HCT116 (cell line): Measurements from ENCODE around the gene NF1. TPM values are rescaled to one million over a fixed set of nuclear protein-coding genes. Genes with fewer than 3 reads are reported as not detected.

Experiments
- ATAC-seq: fragments of 200-7000 bp; cut with Tn5 transposase; 2 replicates; pipeline ENCODE4 v1.9.1; 2020; ENCODE audit warnings: mild to moderate bottlenecking, moderate library complexity
- BruUV-seq: library from RNA; stranded (reverse); fragments of 400-500 nt; replicated peaks from 2 replicates; lab custom pipeline; 2021; lab: Mats Ljungman, UMichigan
- CTCF ChIA-PET: fragments of 300-600 bp; sonication (Branson Sonifier 250); formaldehyde crosslinking; loops from one replicate; lab custom pipeline; 2021; ENCODE audit warnings: antibody characterized with exemption; lab: Charles Lee
- POLR2A ChIA-PET: fragments of 300-600, 350-600 bp; sonication (Branson Sonifier 250); formaldehyde crosslinking; loops from one replicate; lab custom pipeline; 2021; ENCODE audit warnings: antibody characterized with exemption; lab: Charles Lee
- RAD21 ChIA-PET, 2 experiments: fragments of 300-600 bp; sonication (Branson Sonifier 250); formaldehyde crosslinking; loops; one replicate each; lab custom pipeline; 2023; ENCODE audit warnings: low total read pairs in 2 of 2; ENCODE audit not compliant: uncharacterized antibody in 2 of 2, unreplicated experiment in 2 of 2, low non-redundant PET in 1 of 2; lab: Charles Lee
- DNase-seq: peaks from one replicate; pipeline ENCODE4 v3.0.0-alpha.2; 2010; ENCODE audit warnings: low read depth, low spot score
- H2AFZ ChIP-seq: fragments of 200-600 bp; shearing (Covaris generic), sonication (generic); 2 replicates; pipeline ENCODE4 v1.6.1; 2017; ENCODE audit warnings: low read depth, mixed run types, mixed read lengths, antibody characterized with exemption, low read length; ENCODE audit not compliant: poor library complexity, severe bottlenecking
- H3K27ac ChIP-seq: 2 replicates; pipeline ENCODE4 v1.5.1; 2012; ENCODE audit warnings: low read depth, low read length
- H3K27me3 ChIP-seq: fragments of 200-600 bp; sonication (generic); 2 replicates; pipeline ENCODE4 v1.6.1; 2016; ENCODE audit warnings: mixed run types, low read length, mixed read lengths; ENCODE audit not compliant: insufficient read depth
- H3K36me3 ChIP-seq, 2 experiments: fragments of 200-500 bp in 1 of 2; fragments of 200-600 bp in 1 of 2; sonication (Bioruptor generic) in 1 of 2; sonication (generic) in 1 of 2; 2 replicates each; pipeline versions ENCODE4 v1.5.1 to v1.6.1; 2014 to 2016; ENCODE audit warnings: low read length in 2 of 2, inconsistent platforms in 1 of 2, mixed read lengths in 1 of 2, mixed run types in 1 of 2; ENCODE audit not compliant: insufficient read depth in 2 of 2, control insufficient read depth in 1 of 2
- H3K4me1 ChIP-seq, 2 experiments: fragments of 200-600 bp in 1 of 2; sonication (generic) in 1 of 2; 2 replicates each; pipeline versions ENCODE4 v1.5.1 to v1.6.1; 2012 to 2017; ENCODE audit warnings: low read length in 2 of 2, inconsistent platforms in 1 of 2, mild to moderate bottlenecking in 1 of 2, mixed read lengths in 1 of 2, mixed run types in 1 of 2, moderate library complexity in 1 of 2; ENCODE audit not compliant: insufficient read depth in 2 of 2, control insufficient read depth in 1 of 2
- H3K4me2 ChIP-seq: fragments of 200-600 bp; sonication (generic); 2 replicates; pipeline ENCODE4 v1.6.1; 2017; ENCODE audit warnings: mixed run types, low read length, mixed read lengths
- H3K4me3 ChIP-seq, 2 experiments: fragments of 200-600 bp in 1 of 2; sonication (generic) in 1 of 2; replicated peaks in 1 of 2; 2 replicates each; pipeline ENCODE4 v1.5.1; 2011 to 2016; ENCODE audit warnings: low read length in 2 of 2, control low read depth in 1 of 2, low read depth in 1 of 2, mild to moderate bottlenecking in 1 of 2, mixed read lengths in 1 of 2, mixed run types in 1 of 2
- H3K79me2 ChIP-seq: fragments of 200-600 bp; sonication (generic); 2 replicates; pipeline ENCODE4 v1.6.1; 2017; ENCODE audit warnings: mild to moderate bottlenecking, mixed run types, low read length, moderate library complexity, mixed read lengths; ENCODE audit not compliant: insufficient read depth
- H3K9ac ChIP-seq: fragments of 200-600 bp; sonication (generic); 2 replicates; pipeline ENCODE4 v1.6.1; 2016; ENCODE audit warnings: low read length, mixed read lengths
- H3K9me2 ChIP-seq: fragments of 200-600 bp; sonication (generic), shearing (Covaris generic); 2 replicates; pipeline ENCODE4 v1.6.1; 2017; ENCODE audit warnings: mixed run types, mild to moderate bottlenecking, moderate library complexity; ENCODE audit not compliant: insufficient read depth
- H3K9me3 ChIP-seq, 2 experiments: fragments of 200-500 bp in 1 of 2; fragments of 200-600 bp in 1 of 2; sonication (Bioruptor generic) in 1 of 2; sonication (generic) in 1 of 2; 2 replicates each; pipeline ENCODE4 v1.6.1; 2014 to 2017; ENCODE audit warnings: low read length in 2 of 2, mixed read lengths in 2 of 2, inconsistent platforms in 1 of 2, low read depth in 1 of 2, mild to moderate bottlenecking in 1 of 2, mixed run types in 1 of 2, moderate library complexity in 1 of 2; ENCODE audit not compliant: control insufficient read depth in 1 of 2, insufficient read depth in 1 of 2
- H4K20me1 ChIP-seq: fragments of 200-600 bp; sonication (generic), shearing (Covaris generic); 2 replicates; pipeline ENCODE4 v1.6.1; 2017; ENCODE audit warnings: mixed run types, mild to moderate bottlenecking, moderate library complexity; ENCODE audit not compliant: insufficient read depth
- ATF3 ChIP-seq: IDR thresholded peaks from 2 replicates; pipeline ENCODE4 v1.6.1; 2012
- EGR1 ChIP-seq: IDR thresholded peaks from 2 replicates; pipeline ENCODE4 v1.6.1; 2012; ENCODE audit warnings: low read depth
- ELF1 ChIP-seq: IDR thresholded peaks from 2 replicates; pipeline ENCODE4 v1.6.1; 2012; ENCODE audit warnings: low read depth, borderline replicate concordance
- MAX ChIP-seq: IDR thresholded peaks from 2 replicates; pipeline ENCODE4 v1.6.1; 2012
- POLR2A ChIP-seq: IDR thresholded peaks from 2 replicates; pipeline ENCODE4 v1.7.0; 2011; ENCODE audit warnings: borderline replicate concordance; ENCODE audit not compliant: insufficient read depth, insufficient read length; ENCODE audit errors: extremely low read depth
- REST ChIP-seq: IDR thresholded peaks from 2 replicates; pipeline ENCODE4 v1.6.1; 2012; ENCODE audit warnings: low read depth
- SP1 ChIP-seq: IDR thresholded peaks from 2 replicates; pipeline ENCODE4 v1.6.1; 2012; ENCODE audit warnings: low read depth
- ZFX ChIP-seq: fragments of 450-650 bp; IDR thresholded peaks from 2 replicates; pipeline ENCODE4 v1.6.1; 2017
- ZNF274 ChIP-seq: fragments of 200-500 bp; sonication (Bioruptor generic); IDR thresholded peaks from 2 replicates; pipeline ENCODE4 v1.6.1; 2014; ENCODE audit warnings: mild to moderate bottlenecking, low read depth, low read length, inconsistent platforms
- intact Hi-C: fragments of 100-400 bp; cut with micrococcal nuclease; formaldehyde crosslinking; loops from 2 replicates; pipeline ENCODE4 v1.10.0; 2022
- total RNA-seq: library from RNA; stranded (reverse); gene quantifications from one replicate; pipeline ENCODE4 v1.2.1, GENCODE V29; 2021; ENCODE audit not compliant: unreplicated experiment

NF1 gene
- total RNA-seq, 1 experiment from 2014 or later: 20.8 TPM

- ChIA-PET POLR2A (no interaction called here), RAD21 (no interaction called here), CTCF (no interaction called here)
- H3K4me3 ChIP-seq: no peak overlapping the region
- no TSS peak for BruUV-seq
- no peak overlapping the region for H3K9ac ChIP-seq
- intact Hi-C loops: no loop called here
- TF ChIP-seq MAX (no peak), ZFX (no peak), ATF3 (no peak), EGR1 (no peak), ZNF274 (no peak), ELF1 (no peak), POLR2A (no peak), SP1 (no peak), REST (no peak)
- ATAC-seq (no peak), DNase-seq (no peak)
- no peaks in the 10 kb centered on the region for H4K20me1 ChIP-seq
- H3K36me3 ChIP-seq: peaks cover 7 to 8% of the 10 kb centered on the region in 2 experiments
- H3K4me2 ChIP-seq: no peak overlapping the region
- H2AFZ ChIP-seq: no peak overlapping the region
- H3K4me1 ChIP-seq: no peaks in the 10 kb centered on the region
- H3K9me3 ChIP-seq: no peaks in the 10 kb centered on the region
- H3K27me3 ChIP-seq: no peaks in the 10 kb centered on the region
- H3K79me2 ChIP-seq: no peaks in the 10 kb centered on the region
- H3K9me2 ChIP-seq: no peaks in the 10 kb centered on the region
- no peak overlapping the region for H3K27ac ChIP-seq
These were observed 269.2 kb downstream of the NF1 start for GRCh38 chr17:31364012-31364411.
